PFSK-1 (cell line): ENCODE measurements around the gene SGPL1.

ENCODE experiments used
- FOXP2 ChIP-seq: optimal IDR thresholded peaks from 2 replicates; pipeline ENCODE3; 2011; ENCODE audit warnings: borderline replicate concordance, control low read depth, inconsistent platforms; ENCODE audit not compliant: insufficient read depth; ENCODE audit errors: extremely low read length, extremely low read depth
- POLR2AphosphoS5 ChIP-seq: IDR thresholded peaks from 2 replicates; pipeline ENCODE4 v1.6.1; 2012; ENCODE audit warnings: low read depth, mild to moderate bottlenecking, control low read depth, low read length, moderate library complexity
- REST ChIP-seq, 2 experiments: IDR thresholded peaks; 2 replicates each; pipeline versions ENCODE4 v1.6.1 to v1.8.0; 2011 to 2012; ENCODE audit warnings: low read depth in 2 of 2, low read length in 2 of 2, control low read depth in 1 of 2, inconsistent platforms in 1 of 2, mild to moderate bottlenecking in 1 of 2, moderate library complexity in 1 of 2; ENCODE audit not compliant: insufficient read depth in 1 of 2
- SIN3A ChIP-seq: IDR thresholded peaks from 2 replicates; pipeline ENCODE4 v1.6.1; 2012; ENCODE audit warnings: mild to moderate bottlenecking, low read length, moderate library complexity, borderline replicate concordance; ENCODE audit not compliant: insufficient read depth
- TAF1 ChIP-seq: IDR thresholded peaks from 2 replicates; pipeline ENCODE4 v1.6.1; 2012; ENCODE audit warnings: low read length, control low read depth, borderline replicate concordance; ENCODE audit not compliant: insufficient read depth

SGPL1 gene

GRCh38 chr10:70874061-70874460 lies 58.3 kb downstream of the SGPL1 start:
- TF ChIP-seq REST (IDR thresholded peaks at IDR 0.05; ENCODE audit: insufficient read depth in 1 of 2, low read depth in 2 of 2, low read length in 2 of 2) (no peak), TAF1 (no peak), SIN3A (no peak), POLR2AphosphoS5 (no peak), FOXP2 (no peak)

GRCh38 chr10:70879207-70879606 lies 63.5 kb downstream of the SGPL1 start:
- no peak for TF ChIP-seq FOXP2
- no peak for TF ChIP-seq REST (IDR thresholded peaks at IDR 0.05; ENCODE audit: insufficient read depth in 1 of 2, low read depth in 2 of 2, low read length in 2 of 2)
- TF ChIP-seq SIN3A: no peak
- no peak for TF ChIP-seq TAF1
- TF ChIP-seq POLR2AphosphoS5: no peak

GRCh38 chr10:70880077-70880534 lies 64.4 kb downstream of the SGPL1 start:
- TF ChIP-seq TAF1 (no peak), FOXP2 (no peak), REST (IDR thresholded peaks at IDR 0.05; ENCODE audit: insufficient read depth in 1 of 2, low read depth in 2 of 2, low read length in 2 of 2) (no peak), POLR2AphosphoS5 (no peak), SIN3A (no peak)

GRCh38 chr10:70884741-70885140 lies 69.0 kb downstream of the SGPL1 start:
- TF ChIP-seq POLR2AphosphoS5: no peak

GRCh38 chr10:70885481-70885880 lies 69.7 kb downstream of the SGPL1 start:
- TF ChIP-seq REST (IDR thresholded peaks at IDR 0.05; ENCODE audit: insufficient read depth in 1 of 2, low read depth in 2 of 2, low read length in 2 of 2) (no peak), FOXP2 (no peak), SIN3A (no peak), TAF1 (no peak), POLR2AphosphoS5 (no peak)
